HFF-Myc (cell line): ENCODE measurements around the gene TRAF2.
A peak's percentile ranks its signal among the peaks of the same experiment; 100 is the strongest.

ENCODE experiments used
- DNase-seq: peaks from one replicate; pipeline ENCODE4 v3.0.0-alpha.2; 2011; ENCODE audit warnings: low read depth; ENCODE audit errors: extremely low read depth
- H3K4me3 ChIP-seq: replicated peaks from 2 replicates; pipeline ENCODE4 v1.5.1; 2011; ENCODE audit warnings: low read depth, mild to moderate bottlenecking, control low read depth, low read length
- CTCF ChIP-seq: IDR thresholded peaks from 2 replicates; pipeline ENCODE4 v1.5.1; 2012; ENCODE audit warnings: mild to moderate bottlenecking, low read depth, low read length, control low read depth; ENCODE audit errors: missing control alignments

TRAF2 gene

GRCh38 chr9:136972335-136972734 lies 86.0 kb downstream of the TRAF2 start:
- TF ChIP-seq CTCF = no peak
- no peak overlapping the region for H3K4me3 ChIP-seq
- DNase-seq = no peak

DNA sequence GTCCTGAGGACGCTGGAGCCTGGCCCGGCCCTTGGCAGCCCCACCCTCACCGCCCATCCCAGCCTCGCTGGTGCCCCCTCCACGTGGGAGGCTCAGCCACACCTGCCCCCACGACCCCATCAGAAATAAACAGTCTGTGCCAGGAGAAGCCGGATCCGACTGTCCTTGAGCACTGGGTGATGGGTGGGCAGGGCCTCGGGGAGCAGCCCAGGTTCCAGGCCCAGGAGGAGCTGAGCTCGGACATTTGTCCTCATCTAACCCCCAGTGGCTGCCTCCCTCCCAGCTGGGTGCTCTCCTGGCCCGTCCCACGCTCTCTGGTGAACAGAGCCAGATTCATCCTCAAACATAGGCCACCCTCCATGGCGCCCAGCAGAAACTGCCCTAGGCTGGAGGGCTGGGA lies 86.4 kb downstream of the TRAF2 start:
- TF ChIP-seq CTCF = no peak
- no peak for DNase-seq
- H3K4me3 ChIP-seq = no peak overlapping the region

DNA sequence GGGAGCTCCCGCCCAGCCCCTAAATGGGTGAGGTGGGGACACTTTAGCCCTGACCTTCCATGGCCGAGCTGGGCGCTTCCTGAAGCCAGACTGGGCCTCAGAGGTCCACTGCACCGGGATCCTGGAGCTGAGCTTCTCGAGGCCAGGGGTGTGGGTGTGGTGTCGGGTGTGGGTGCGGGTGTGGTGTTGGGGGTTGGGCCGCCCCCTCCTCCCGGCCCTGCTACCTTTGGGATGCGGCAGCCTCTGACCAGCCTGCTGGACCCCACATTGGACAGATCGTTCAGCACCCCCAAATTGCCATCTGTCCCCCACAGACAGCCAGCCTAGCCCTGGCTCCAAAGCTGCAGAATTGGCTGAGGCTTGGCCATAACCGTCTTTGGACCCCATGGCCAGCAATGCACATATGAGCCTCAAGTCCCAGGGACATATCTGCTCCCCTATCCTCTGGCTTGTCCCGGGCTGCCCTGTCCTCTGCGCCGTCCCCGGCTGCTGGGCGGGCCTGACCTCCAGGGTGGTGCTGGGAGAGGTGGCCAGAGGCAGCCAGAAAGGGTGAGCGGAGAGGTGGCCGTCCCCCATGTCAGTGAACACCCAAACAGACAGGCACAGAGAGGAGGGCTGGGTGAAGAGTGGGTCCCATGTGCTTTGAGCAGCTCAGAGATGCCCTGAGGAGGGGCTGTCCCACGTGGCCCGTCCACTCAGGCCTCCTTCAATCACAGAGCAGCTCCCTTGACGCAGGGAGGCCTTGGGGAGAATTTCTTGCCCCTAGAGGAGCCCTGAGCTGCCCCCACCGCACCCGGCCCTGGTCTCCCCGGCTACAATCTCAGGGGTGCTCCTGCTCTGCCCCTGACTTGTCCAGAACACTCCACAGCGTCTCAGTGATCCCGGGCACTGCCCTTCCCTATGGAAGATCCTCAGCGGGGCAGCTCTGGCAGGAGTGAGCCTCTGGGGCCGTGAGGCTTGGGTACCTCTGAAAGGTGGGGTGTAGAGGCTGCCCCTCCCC lies 87.6 kb downstream of the TRAF2 start:
- DNase-seq = no peak

GRCh38 chr9:136974817-136975535 lies 88.7 kb downstream of the TRAF2 start:
- DNase-seq = no peak
- no peak overlapping the region for H3K4me3 ChIP-seq
- no peak for TF ChIP-seq CTCF

More for the DNA sequence above, 87.6 kb downstream of the TRAF2 start:
- no peak for TF ChIP-seq CTCF
- no peak overlapping the region for H3K4me3 ChIP-seq

GRCh38 chr9:136975644-136976043 lies 89.3 kb downstream of the TRAF2 start:
- peak; percentile 12 for TF ChIP-seq CTCF
- DNase-seq = no peak
- no peak overlapping the region for H3K4me3 ChIP-seq
